PC-9 (cell line): ENCODE results near the gene ATP8B1. TPM values are rescaled to one million over a fixed set of nuclear protein-coding genes. Genes with fewer than 3 reads are reported as not detected.

Source experiments
- BruUV-seq: library from RNA; stranded (reverse); fragments of 400-500 nt; replicated peaks from 2 replicates; lab custom pipeline; 2021; lab: Mats Ljungman, UMichigan
- CTCF ChIA-PET: fragments of 300-600 bp; sonication (Branson Sonifier 250); formaldehyde crosslinking; loops from one replicate; lab custom pipeline; 2022; ENCODE audit warnings: antibody characterized with exemption; lab: Charles Lee
- POLR2A ChIA-PET: fragments of 300-600 bp; sonication (Branson Sonifier 250); formaldehyde crosslinking; loops from one replicate; lab custom pipeline; 2022; ENCODE audit warnings: antibody characterized with exemption; ENCODE audit not compliant: unreplicated experiment; lab: Charles Lee
- DNase-seq, 2 experiments: peaks; one replicate each; pipeline versions ENCODE4 v3.0.0 to v3.0.0-alpha.2; 2015 to 2022; ENCODE audit warnings: mixed read lengths in 1 of 2
- H2AFZ ChIP-seq: fragments of 200-600 bp; sonication (generic); 2 replicates; pipeline ENCODE4 v1.8.1; 2017; ENCODE audit warnings: antibody characterized with exemption
- H3F3A ChIP-seq: fragments of 200-600 bp; sonication (generic); 2 replicates; pipeline ENCODE4 v1.8.1; 2017; ENCODE audit warnings: antibody characterized with exemption, mild to moderate bottlenecking, low read depth; ENCODE audit not compliant: insufficient read depth
- H3K27ac ChIP-seq: fragments of 200-600 bp; sonication (generic); 2 replicates; pipeline ENCODE4 v1.6.1; 2016; ENCODE audit warnings: mixed run types
- H3K27me3 ChIP-seq: fragments of 200-600 bp; sonication (generic); 2 replicates; pipeline ENCODE4 v1.6.1; 2016; ENCODE audit warnings: low read depth, mixed run types; ENCODE audit not compliant: insufficient read depth
- H3K36me3 ChIP-seq: fragments of 200-600 bp; sonication (generic); 2 replicates; pipeline ENCODE4 v1.6.1; 2016; ENCODE audit warnings: low read depth, mixed run types
- H3K4me1 ChIP-seq: fragments of 200-600 bp; sonication (generic); replicated peaks from 2 replicates; pipeline ENCODE4 v1.6.1; 2016; ENCODE audit warnings: mixed run types; ENCODE audit not compliant: insufficient read depth
- H3K4me2 ChIP-seq: fragments of 200-600 bp; sonication (generic); 2 replicates; pipeline ENCODE4 v1.6.1; 2017; ENCODE audit warnings: mixed run types
- H3K4me3 ChIP-seq: fragments of 200-600 bp; sonication (generic); 2 replicates; pipeline ENCODE4 v1.6.1; 2016; ENCODE audit warnings: mixed run types
- H3K79me2 ChIP-seq: fragments of 200-600 bp; sonication (generic); 2 replicates; pipeline ENCODE4 v1.6.1; 2017; ENCODE audit warnings: low read depth, mixed run types
- H3K9me2 ChIP-seq: fragments of 200-600 bp; sonication (generic); 2 replicates; pipeline ENCODE4 v1.8.1; 2017; ENCODE audit warnings: mild to moderate bottlenecking; ENCODE audit not compliant: insufficient read depth
- H3K9me3 ChIP-seq: fragments of 200-600 bp; sonication (generic); 2 replicates; pipeline ENCODE4 v1.8.1; 2016; ENCODE audit warnings: low read depth; ENCODE audit not compliant: insufficient read depth
- H4K20me1 ChIP-seq: fragments of 200-600 bp; sonication (generic); 2 replicates; pipeline ENCODE4 v1.8.1; 2017; ENCODE audit not compliant: insufficient read depth
- EZH2 ChIP-seq: fragments of 200-600 bp; sonication (generic); IDR thresholded peaks from 2 replicates; pipeline ENCODE4 v1.8.0; 2017; ENCODE audit warnings: antibody characterized with exemption, low read depth
- intact Hi-C: fragments of 100-400 bp; cut with micrococcal nuclease; formaldehyde crosslinking; loops from one replicate; pipeline ENCODE4 v1.10.0; 2022; ENCODE audit not compliant: unreplicated experiment
- total RNA-seq: library from RNA; stranded (reverse); gene quantifications from 2 replicates; pipeline ENCODE4 v1.2.3, GENCODE V29; 2021
- TF ChIP-seq, protein P1 (sequence below): fragments of 200-600 bp; sonication (generic); conservative IDR thresholded peaks from 2 replicates; pipeline ENCODE4 v1.6.1; 2017; ENCODE audit warnings: mixed run types, antibody characterized with exemption, mild to moderate bottlenecking, moderate library complexity

The ATP8B1 gene
- total RNA-seq, 1 experiment from 2014 or later = 23.4 TPM

DNA sequence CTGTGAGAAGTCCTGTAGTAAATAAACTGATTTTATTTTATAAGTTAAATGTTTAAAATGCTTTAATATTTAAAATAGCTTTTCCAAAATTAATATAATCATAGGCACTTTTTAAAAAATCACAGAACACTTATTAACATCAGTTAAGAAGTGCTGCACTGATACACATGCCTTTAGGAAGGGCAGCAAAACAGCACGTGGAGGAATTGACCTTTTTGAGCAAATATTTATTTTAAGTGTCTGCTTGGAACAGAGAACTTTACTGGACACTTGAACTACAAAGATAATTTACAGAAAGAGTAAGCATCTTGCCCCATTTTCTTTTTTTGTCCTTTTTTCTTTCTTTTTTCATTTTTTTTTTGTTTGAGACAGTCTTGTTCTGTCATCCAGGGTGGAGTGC, 93.8 kb downstream of the ATP8B1 start:
- Histone ChIP-seq H3K27me3 (no peaks in the 10 kb centered on the region), H3K4me1 (peaks cover 86% of the 10 kb centered on the region), H3K36me3 (peaks cover 10% of the 10 kb centered on the region; the same call in 1 of the 2 replicates), H3K9me3 (no peaks in the 10 kb centered on the region), H3K79me2 (peaks cover 59% of the 10 kb centered on the region), H3K27ac (no peak overlapping the region), H3F3A (peaks cover 46% of the 10 kb centered on the region), H3K4me3 (no peak overlapping the region), H2AFZ (no peak overlapping the region), H3K9me2 (no peaks in the 10 kb centered on the region), H4K20me1 (no peaks in the 10 kb centered on the region), H3K4me2 (no peak overlapping the region)
- no TSS peak for BruUV-seq
- TF ChIP-seq, protein P1, sequence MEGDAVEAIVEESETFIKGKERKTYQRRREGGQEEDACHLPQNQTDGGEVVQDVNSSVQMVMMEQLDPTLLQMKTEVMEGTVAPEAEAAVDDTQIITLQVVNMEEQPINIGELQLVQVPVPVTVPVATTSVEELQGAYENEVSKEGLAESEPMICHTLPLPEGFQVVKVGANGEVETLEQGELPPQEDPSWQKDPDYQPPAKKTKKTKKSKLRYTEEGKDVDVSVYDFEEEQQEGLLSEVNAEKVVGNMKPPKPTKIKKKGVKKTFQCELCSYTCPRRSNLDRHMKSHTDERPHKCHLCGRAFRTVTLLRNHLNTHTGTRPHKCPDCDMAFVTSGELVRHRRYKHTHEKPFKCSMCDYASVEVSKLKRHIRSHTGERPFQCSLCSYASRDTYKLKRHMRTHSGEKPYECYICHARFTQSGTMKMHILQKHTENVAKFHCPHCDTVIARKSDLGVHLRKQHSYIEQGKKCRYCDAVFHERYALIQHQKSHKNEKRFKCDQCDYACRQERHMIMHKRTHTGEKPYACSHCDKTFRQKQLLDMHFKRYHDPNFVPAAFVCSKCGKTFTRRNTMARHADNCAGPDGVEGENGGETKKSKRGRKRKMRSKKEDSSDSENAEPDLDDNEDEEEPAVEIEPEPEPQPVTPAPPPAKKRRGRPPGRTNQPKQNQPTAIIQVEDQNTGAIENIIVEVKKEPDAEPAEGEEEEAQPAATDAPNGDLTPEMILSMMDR = no peak
- no peak for TF ChIP-seq EZH2
- intact Hi-C loops = no loop called here
- ChIA-PET POLR2A (interaction anchor here (0.7 kb wide), 1 partner anchor 79 kb away, joined by 7 read pairs; no protein-coding TSS in a partner anchor), CTCF (no interaction called here)
- DNase-seq = no peak

DNA sequence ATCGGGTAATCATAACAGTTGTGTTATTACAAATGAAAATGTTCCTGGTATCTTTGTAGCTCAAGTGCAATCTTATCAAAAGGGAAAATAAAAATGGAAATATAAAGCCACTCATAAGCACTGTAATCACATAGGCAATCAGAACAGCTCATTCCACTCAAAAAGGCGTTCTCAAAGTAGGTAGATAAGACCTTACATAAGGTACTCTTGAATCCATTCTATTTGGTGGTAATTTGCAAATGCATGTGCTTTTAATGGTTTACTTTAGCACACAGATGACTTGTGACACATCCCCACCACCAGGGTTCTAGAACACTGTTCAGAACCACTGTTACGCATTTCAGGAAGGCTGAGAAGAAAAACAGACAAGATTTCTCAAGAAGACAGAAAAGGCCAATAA, 94.8 kb downstream of the ATP8B1 start:
- no peaks in the 10 kb centered on the region for H4K20me1 ChIP-seq
- no peak for DNase-seq

DNA sequence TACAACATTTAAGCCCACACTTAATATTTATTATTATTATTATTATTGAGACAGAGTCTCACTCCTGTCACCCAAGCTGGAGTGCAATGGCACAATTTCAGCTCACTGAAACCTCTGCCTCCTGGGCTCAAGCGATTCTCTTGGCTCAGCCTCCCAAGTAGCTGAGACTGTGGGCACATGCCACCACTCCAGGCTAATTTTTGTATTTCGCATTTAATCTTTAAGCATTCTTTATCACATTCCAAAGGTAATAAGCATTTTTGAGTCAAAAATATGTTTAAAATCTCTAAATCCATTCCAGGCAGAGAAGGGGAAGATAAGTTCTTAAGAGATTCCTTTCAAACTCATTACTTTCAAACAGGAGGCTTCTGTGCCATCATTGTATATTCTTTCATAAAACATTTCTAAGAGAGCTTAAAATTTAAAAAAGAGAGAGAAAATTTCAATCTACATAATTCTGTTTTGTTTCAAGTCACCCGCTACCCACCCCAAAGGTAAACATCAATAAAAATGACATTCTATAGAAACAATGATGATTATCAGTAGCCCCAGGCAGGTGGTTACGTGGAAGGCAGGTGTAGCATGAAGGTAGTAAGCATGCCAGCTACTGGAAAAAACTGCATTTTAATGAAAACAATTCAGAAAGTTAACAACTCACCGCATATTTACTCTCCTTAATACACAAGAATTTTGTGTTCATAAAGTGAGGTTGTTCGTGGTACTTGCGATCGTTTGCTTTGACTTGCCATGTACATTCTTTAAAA, 97.1 kb downstream of the ATP8B1 start:
- Histone ChIP-seq H2AFZ (no peak overlapping the region), H3K36me3 (peaks cover 12% of the 10 kb centered on the region; the same call in 1 of the 2 replicates), H3F3A (peaks cover 28% of the 10 kb centered on the region), H3K27ac (peak overlapping the region; percentile 81), H3K4me1 (peaks cover 55% of the 10 kb centered on the region), H3K4me3 (peak overlapping the region; percentile 7; the same call in 1 of the 2 replicates), H3K9me2 (no peaks in the 10 kb centered on the region), H3K79me2 (peaks cover 42% of the 10 kb centered on the region), H3K9me3 (no peaks in the 10 kb centered on the region), H4K20me1 (no peaks in the 10 kb centered on the region), H3K27me3 (no peaks in the 10 kb centered on the region), H3K4me2 (peak overlapping the region; percentile 68)
- ChIA-PET POLR2A (no interaction called here), CTCF (no interaction called here)
- BruUV-seq = no TSS peak
- intact Hi-C loops = no loop called here
- DNase-seq = peak in 1 of 2 experiments; percentile 92
- TF ChIP-seq, protein P1 = no peak
- no peak for TF ChIP-seq EZH2

More for the DNA sequence above, 94.8 kb downstream of the ATP8B1 start:
- Histone ChIP-seq H3K4me3 (no peak overlapping the region), H3K27me3 (no peaks in the 10 kb centered on the region), H3K79me2 (peaks cover 50% of the 10 kb centered on the region), H3K36me3 (0 out of 2 replicates have a peak, but pooled peaks cover 5% of the 10 kb centered on the region), H2AFZ (no peak overlapping the region), H3K4me1 (peaks cover 76% of the 10 kb centered on the region), H3K4me2 (no peak overlapping the region), H3F3A (peaks cover 46% of the 10 kb centered on the region), H3K27ac (no peak overlapping the region), H3K9me3 (no peaks in the 10 kb centered on the region), H3K9me2 (no peaks in the 10 kb centered on the region)
- ChIA-PET POLR2A (no interaction called here), CTCF (no interaction called here)
- BruUV-seq = no TSS peak
- intact Hi-C loops = no loop called here
- TF ChIP-seq, protein P1 = no peak
- TF ChIP-seq EZH2 = no peak
